ENCODE data around the gene CYP39A1. TPM values are rescaled to one million over a fixed set of nuclear protein-coding genes. Genes with fewer than 3 reads are reported as not detected.

Gene CYP39A1
- total RNA-seq, 2 donors from 2014 or later = 0.68 to 1.1 TPM

DNA sequence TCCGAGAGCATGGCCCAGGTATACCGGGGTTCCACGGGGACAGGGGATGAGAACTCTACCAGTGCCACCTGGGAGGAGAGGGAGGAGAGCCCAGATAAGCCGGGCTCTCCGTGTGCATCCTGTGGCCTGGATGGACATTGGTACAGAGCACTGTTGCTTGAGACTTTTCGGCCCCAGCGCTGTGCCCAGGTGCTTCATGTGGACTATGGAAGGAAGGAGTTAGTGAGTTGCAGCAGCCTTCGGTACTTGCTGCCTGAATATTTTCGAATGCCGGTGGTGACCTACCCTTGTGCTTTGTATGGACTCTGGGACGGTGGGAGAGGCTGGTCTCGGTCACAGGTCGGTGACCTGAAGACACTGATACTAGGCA, 36.3 kb upstream of the CYP39A1 start:
- no peaks in the 10 kb centered on the region for H3K36me3 ChIP-seq
- ATAC-seq (ENCODE audit: insufficient number of reproducible peaks, low FRiP score, low read depth) = no peak
- no peak overlapping the region for H3K4me3 ChIP-seq
- no peaks in the 10 kb centered on the region for H3K27me3 ChIP-seq (replicated peaks; ENCODE audit: insufficient read depth)
- no peaks in the 10 kb centered on the region for H3K9me3 ChIP-seq
- no peak for DNase-seq (ENCODE audit: low spot score)
- TF ChIP-seq, protein P1, sequence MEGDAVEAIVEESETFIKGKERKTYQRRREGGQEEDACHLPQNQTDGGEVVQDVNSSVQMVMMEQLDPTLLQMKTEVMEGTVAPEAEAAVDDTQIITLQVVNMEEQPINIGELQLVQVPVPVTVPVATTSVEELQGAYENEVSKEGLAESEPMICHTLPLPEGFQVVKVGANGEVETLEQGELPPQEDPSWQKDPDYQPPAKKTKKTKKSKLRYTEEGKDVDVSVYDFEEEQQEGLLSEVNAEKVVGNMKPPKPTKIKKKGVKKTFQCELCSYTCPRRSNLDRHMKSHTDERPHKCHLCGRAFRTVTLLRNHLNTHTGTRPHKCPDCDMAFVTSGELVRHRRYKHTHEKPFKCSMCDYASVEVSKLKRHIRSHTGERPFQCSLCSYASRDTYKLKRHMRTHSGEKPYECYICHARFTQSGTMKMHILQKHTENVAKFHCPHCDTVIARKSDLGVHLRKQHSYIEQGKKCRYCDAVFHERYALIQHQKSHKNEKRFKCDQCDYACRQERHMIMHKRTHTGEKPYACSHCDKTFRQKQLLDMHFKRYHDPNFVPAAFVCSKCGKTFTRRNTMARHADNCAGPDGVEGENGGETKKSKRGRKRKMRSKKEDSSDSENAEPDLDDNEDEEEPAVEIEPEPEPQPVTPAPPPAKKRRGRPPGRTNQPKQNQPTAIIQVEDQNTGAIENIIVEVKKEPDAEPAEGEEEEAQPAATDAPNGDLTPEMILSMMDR (IDR thresholded peaks at IDR 0.05) = no peak
- no peak overlapping the region for H3K27ac ChIP-seq
- no peaks in the 10 kb centered on the region for H3K4me1 ChIP-seq (ENCODE audit: control insufficient read depth in 1 of 2, low read depth in 2 of 2)

DNA sequence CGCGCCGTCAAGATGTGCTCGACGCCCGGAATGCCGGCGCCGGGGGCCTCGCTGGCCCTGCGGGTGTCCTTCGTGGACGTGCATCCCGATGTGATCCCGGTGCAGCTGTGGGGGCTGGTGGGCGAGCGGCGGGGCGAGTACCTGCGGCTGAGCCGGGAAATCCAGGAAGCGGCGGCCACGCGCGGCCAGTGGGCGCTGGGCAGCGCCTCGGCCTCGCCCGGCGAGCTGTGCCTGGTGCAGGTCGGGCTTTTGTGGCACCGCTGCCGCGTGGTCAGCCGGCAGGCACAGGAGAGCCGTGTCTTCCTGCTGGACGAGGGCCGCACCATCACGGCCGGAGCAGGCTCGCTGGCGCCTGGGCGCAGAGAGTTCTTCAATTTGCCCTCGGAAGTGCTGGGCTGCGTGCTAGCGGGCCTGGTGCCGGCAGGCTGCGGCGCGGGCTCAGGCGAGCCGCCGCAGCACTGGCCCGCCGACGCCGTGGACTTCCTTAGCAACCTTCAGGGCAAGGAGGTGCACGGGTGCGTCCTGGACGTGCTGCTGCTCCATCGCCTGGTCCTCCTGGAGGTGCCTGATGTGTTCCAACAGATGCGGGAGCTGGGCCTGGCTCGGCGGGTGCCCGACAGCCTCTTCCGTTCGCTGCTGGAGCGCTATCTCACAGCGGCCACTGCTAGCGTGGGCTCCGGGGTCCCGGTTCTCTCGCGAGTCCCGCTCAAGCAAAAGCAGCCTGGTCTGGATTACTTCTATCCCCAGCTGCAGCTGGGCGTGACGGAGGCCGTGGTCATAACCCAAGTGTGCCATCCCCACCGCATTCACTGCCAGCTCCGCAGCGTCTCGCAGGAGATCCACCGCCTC, 35.7 kb upstream of the CYP39A1 start:
- H3K27me3 ChIP-seq (replicated peaks; ENCODE audit: insufficient read depth) = no peaks in the 10 kb centered on the region
- TF ChIP-seq, protein P1 (IDR thresholded peaks at IDR 0.05) = no peak
- H3K27ac ChIP-seq = no peak overlapping the region
- no peaks in the 10 kb centered on the region for H3K36me3 ChIP-seq
- H3K9me3 ChIP-seq = no peaks in the 10 kb centered on the region
- H3K4me3 ChIP-seq = no peak overlapping the region
- no peak for ATAC-seq (ENCODE audit: insufficient number of reproducible peaks, low FRiP score, low read depth)
- H3K4me1 ChIP-seq (ENCODE audit: control insufficient read depth in 1 of 2, low read depth in 2 of 2) = no peaks in the 10 kb centered on the region
- DNase-seq (ENCODE audit: low spot score) = no peak

DNA sequence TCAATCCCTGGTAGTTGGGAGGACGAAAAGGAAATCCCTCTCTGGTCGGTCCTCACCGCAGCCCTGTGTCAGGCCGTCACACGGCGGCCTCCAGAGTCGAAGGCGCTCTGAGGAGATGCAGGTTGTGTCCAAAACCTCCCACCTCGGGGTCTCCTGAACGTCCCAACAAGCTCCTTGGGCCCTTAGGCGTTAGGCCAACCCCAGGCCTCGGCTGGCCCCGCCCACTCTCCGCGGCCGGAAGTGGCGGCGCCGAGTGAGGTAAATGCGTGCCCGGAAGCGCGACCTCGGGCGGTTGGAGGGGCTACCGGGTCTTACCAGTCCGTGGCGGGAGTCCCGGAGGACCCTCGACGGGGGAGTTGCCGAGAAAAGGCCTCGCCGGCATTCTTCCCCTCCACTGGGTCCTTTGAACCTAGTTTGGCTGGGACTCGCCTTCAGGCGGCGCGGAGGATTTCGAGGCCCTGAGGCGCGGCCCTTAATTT, 35.0 kb upstream of the CYP39A1 start, which contains the start of gene TDRD6:
Gene TDRD6 (plus strand): TSS at position 267 of the 479 bp plus-strand sequence. CDS start 244 bp downstream, outside the sequence.
- TF ChIP-seq, protein P1 (IDR thresholded peaks at IDR 0.05) = no peak
- no peak for DNase-seq (ENCODE audit: low spot score)

DNA sequence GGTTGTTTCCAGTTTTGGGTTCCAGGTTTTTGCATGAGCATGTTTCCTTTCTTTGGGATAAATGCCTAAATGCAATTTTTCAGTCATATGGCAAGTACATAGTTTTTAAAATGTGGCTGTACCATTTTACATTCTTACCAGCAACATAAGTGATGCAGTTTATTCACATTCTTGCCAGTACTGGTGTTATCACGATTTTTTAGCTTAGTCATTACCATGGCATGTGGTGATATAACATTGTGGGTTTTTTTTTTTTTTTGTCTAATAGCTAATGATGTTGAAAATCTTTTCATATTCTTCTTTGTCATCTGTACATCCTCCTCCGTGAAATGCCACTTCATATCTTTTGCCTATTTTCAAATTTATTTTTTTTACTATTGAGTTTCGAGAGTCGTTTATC, 32.2 kb upstream of the CYP39A1 start:
- Histone ChIP-seq H3K4me3 (no peak overlapping the region), H3K36me3 (no peaks in the 10 kb centered on the region), H3K9me3 (no peaks in the 10 kb centered on the region), H3K4me1 (ENCODE audit: control insufficient read depth in 1 of 2, low read depth in 2 of 2) (no peaks in the 10 kb centered on the region), H3K27ac (no peak overlapping the region), H3K27me3 (replicated peaks; ENCODE audit: insufficient read depth) (no peaks in the 10 kb centered on the region)
- DNase-seq (ENCODE audit: low spot score) (no peak), ATAC-seq (ENCODE audit: insufficient number of reproducible peaks, low FRiP score, low read depth) (no peak)
- TF ChIP-seq, protein P1 (IDR thresholded peaks at IDR 0.05) = no peak

More for the DNA sequence above, 35.0 kb upstream of the CYP39A1 start, which contains the start of gene TDRD6:
- Histone ChIP-seq H3K27me3 (replicated peaks; ENCODE audit: insufficient read depth) (no peaks in the 10 kb centered on the region), H3K36me3 (no peaks in the 10 kb centered on the region), H3K27ac (no peak within 1 kb of the TSS), H3K4me1 (ENCODE audit: control insufficient read depth in 1 of 2, low read depth in 2 of 2) (no peaks in the 10 kb centered on the region), H3K9me3 (no peaks in the 10 kb centered on the region), H3K4me3 (no peak within 1 kb of the TSS)
- no peak for ATAC-seq (ENCODE audit: insufficient number of reproducible peaks, low FRiP score, low read depth)

DNA sequence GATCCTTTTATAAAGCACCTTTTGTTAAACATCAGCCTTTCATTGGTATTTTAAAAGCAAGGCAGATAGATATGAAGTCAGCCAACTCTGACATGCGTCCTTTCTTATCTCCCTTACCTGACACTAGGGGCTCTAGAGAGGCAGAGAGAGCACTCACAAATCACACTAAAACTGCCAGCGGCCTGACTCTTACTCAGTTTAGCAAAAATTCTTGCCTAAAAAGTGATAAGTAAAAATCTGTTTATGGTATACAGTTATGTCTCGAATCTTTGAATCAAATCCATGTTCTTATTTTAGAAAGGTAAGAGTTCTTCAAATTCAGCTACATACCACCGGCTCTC, 24.7 kb upstream of the CYP39A1 start:
- Histone ChIP-seq H3K9me3 (no peaks in the 10 kb centered on the region), H3K27ac (no peak overlapping the region), H3K27me3 (replicated peaks; ENCODE audit: insufficient read depth) (no peaks in the 10 kb centered on the region), H3K4me1 (ENCODE audit: control insufficient read depth in 1 of 2, low read depth in 2 of 2) (no peaks in the 10 kb centered on the region), H3K4me3 (no peak overlapping the region), H3K36me3 (peaks cover 3% of the 10 kb centered on the region)
- ATAC-seq (ENCODE audit: insufficient number of reproducible peaks, low FRiP score, low read depth) = no peak
- DNase-seq (ENCODE audit: low spot score) = no peak
- TF ChIP-seq, protein P1 (IDR thresholded peaks at IDR 0.05) = no peak

Measured in thoracic aorta (tissue), 2 donors.